ENCODE measurements around the gene TRMT44. TPM values are rescaled to one million over a fixed set of nuclear protein-coding genes. Genes with fewer than 3 reads are reported as not detected.

TRMT44 gene
- total and polyA plus RNA-seq, 12 donors = 4.5 to 10.2 (median 7.9) TPM

GRCh38 chr4:8494983-8495548 is 54.5 kb downstream of the TRMT44 start:
- Histone ChIP-seq H3K9me3 (peaks cover 0 to 10% (median 0%) of the 10 kb centered on the region in 11 donors), H3K27ac (no peak overlapping the region), H3K4me3 (no peak overlapping the region), H3K27me3 (no peaks in the 10 kb centered on the region), H3K36me3 (no peaks in the 10 kb centered on the region), H3K4me1 (no peaks in the 10 kb centered on the region)
- no peak for ATAC-seq
- no peak for TF ChIP-seq CTCF (IDR thresholded peaks at IDR 0.05)
- intact Hi-C loops (cut with DNase I) = no loop called here
- WGBS, 2 donors = 82 to 85% methylated on average over 5 of the region's 5 CpGs
- no peak for DNase-seq

- Histone ChIP-seq H3K4me3 (no peak overlapping the region), H3K36me3 (no peaks in the 10 kb centered on the region), H3K9me3 (peaks cover 0 to 10% (median 0%) of the 10 kb centered on the region in 11 donors), H3K27me3 (no peaks in the 10 kb centered on the region), H3K27ac (no peak overlapping the region), H3K4me1 (no peaks in the 10 kb centered on the region)
- no peak for DNase-seq
- ATAC-seq = no peak
- intact Hi-C loops (cut with DNase I) = no loop called here
- 94 to 96% methylated on average over 3 of the region's 3 CpGs for WGBS, 2 donors
- no peak for TF ChIP-seq CTCF (IDR thresholded peaks at IDR 0.05)
Observed at GRCh38 chr4:8495803-8496202, 55.2 kb downstream of the TRMT44 start.

GRCh38 chr4:8497762-8498161 is 57.2 kb downstream of the TRMT44 start:
- WGBS, 2 donors = 88 to 92% methylated on average over 3 of the region's 3 CpGs
- no peak overlapping the region for H3K27ac ChIP-seq
- peaks cover 0 to 10% (median 0%) of the 10 kb centered on the region in 11 donors for H3K9me3 ChIP-seq
- no peaks in the 10 kb centered on the region for H3K36me3 ChIP-seq
- ATAC-seq (no peak), DNase-seq (no peak)
- intact Hi-C loops (cut with DNase I) = no loop called here
- H3K4me3 ChIP-seq = no peak overlapping the region
- H3K27me3 ChIP-seq = no peaks in the 10 kb centered on the region
- no peak for TF ChIP-seq CTCF (IDR thresholded peaks at IDR 0.05)
- peaks cover 0 to 6% (median 4%) of the 10 kb centered on the region in 9 donors for H3K4me1 ChIP-seq

GRCh38 chr4:8500966-8501365 is 60.4 kb downstream of the TRMT44 start:
- Histone ChIP-seq H3K9me3 (peaks cover 0 to 10% (median 0%) of the 10 kb centered on the region in 11 donors), H3K36me3 (no peaks in the 10 kb centered on the region), H3K27ac (no peak overlapping the region), H3K27me3 (no peaks in the 10 kb centered on the region), H3K4me1 (peaks cover 4 to 28% (median 9%) of the 10 kb centered on the region in 9 donors), H3K4me3 (no peak overlapping the region)
- DNase-seq (no peak), ATAC-seq (no peak)
- WGBS, 2 donors = 78 to 84% methylated on average over 7 of the region's 7 CpGs
- TF ChIP-seq CTCF (IDR thresholded peaks at IDR 0.05) = no peak
- intact Hi-C loops (cut with DNase I) = no loop called here
